H1 (cell line): ENCODE measurements around the gene CAST. TPM values are rescaled to one million over a fixed set of nuclear protein-coding genes. Genes with fewer than 3 reads are reported as not detected.

ENCODE experiments used
- CTCF ChIA-PET: fragments of 300-600 bp; sonication (Branson Sonifier 250); formaldehyde crosslinking; loops from one replicate; lab custom pipeline; 2021; ENCODE audit not compliant: partially characterized antibody; lab: Charles Lee
- POLR2A ChIA-PET: fragments of 300-600 bp; sonication (Branson Sonifier 250); formaldehyde crosslinking; loops from one replicate; lab custom pipeline; 2021; ENCODE audit warnings: inconsistent platforms; ENCODE audit not compliant: partially characterized antibody; lab: Charles Lee
- DNase-seq, 2 experiments: peaks; one replicate each; pipeline versions ENCODE4 v3.0.0 to v3.0.0-alpha.2; 2010 to 2022; ENCODE audit warnings: low spot score in 2 of 2, low read depth in 1 of 2, mixed read lengths in 1 of 2
- FAIRE-seq: peaks from 2 replicates; lab custom pipeline; 2011; peaks lifted over from hg19 to GRCh38; lab: Jason Lieb, UNC
- H2AFZ ChIP-seq: 2 replicates; pipeline ENCODE4 v1.8.1; 2012; ENCODE audit warnings: low read length, inconsistent platforms
- H2AK5ac ChIP-seq: 2 replicates; pipeline ENCODE4 v1.6.1; 2013; ENCODE audit warnings: low read depth, low read length
- H2BK120ac ChIP-seq: replicated peaks from 2 replicates; pipeline ENCODE3; 2013; ENCODE audit warnings: low read depth, low read length, inconsistent platforms
- H2BK12ac ChIP-seq: 2 replicates; pipeline ENCODE4 v1.6.1; 2013; ENCODE audit warnings: low read depth, low read length
- H2BK15ac ChIP-seq: 2 replicates; pipeline ENCODE4 v1.6.1; 2013; ENCODE audit warnings: low read length
- H2BK20ac ChIP-seq: 2 replicates; pipeline ENCODE4 v1.6.1; 2013; ENCODE audit warnings: low read length
- H2BK5ac ChIP-seq: 2 replicates; pipeline ENCODE4 v1.6.1; 2013; ENCODE audit warnings: low read depth, low read length
- H3K14ac ChIP-seq: 2 replicates; pipeline ENCODE4 v1.6.1; 2013; ENCODE audit warnings: inconsistent platforms; ENCODE audit not compliant: insufficient read length
- H3K18ac ChIP-seq: 2 replicates; pipeline ENCODE4 v1.6.1; 2013; ENCODE audit warnings: low read length; ENCODE audit errors: extremely low read depth
- H3K23ac ChIP-seq: 2 replicates; pipeline ENCODE4 v1.6.1; 2013; ENCODE audit warnings: inconsistent platforms; ENCODE audit not compliant: insufficient read length
- H3K23me2 ChIP-seq: 2 replicates; pipeline ENCODE4 v1.6.1; 2013; ENCODE audit warnings: low read depth, low read length
- H3K27ac ChIP-seq: 2 replicates; pipeline ENCODE4 v1.6.1; 2011; ENCODE audit warnings: low read depth, low read length, inconsistent platforms
- H3K27me3 ChIP-seq, 4 experiments: replicated peaks in 1 of 4; 1 replicate in 1 of 4; 2 replicates in 3 of 4; pipeline versions ENCODE4 v1.6.1 to v1.8.1; 2011 to 2013; ENCODE audit warnings: low read length in 3 of 4, mild to moderate bottlenecking in 3 of 4, inconsistent platforms in 2 of 4, mixed read lengths in 2 of 4, moderate library complexity in 1 of 4; ENCODE audit not compliant: control insufficient read depth in 3 of 4, insufficient read depth in 3 of 4; ENCODE audit errors: extremely low read depth in 1 of 4
- H3K36me3 ChIP-seq, 4 experiments: 2 replicates each; pipeline versions ENCODE4 v1.6.1 to v1.8.1; 2011 to 2013; ENCODE audit warnings: mild to moderate bottlenecking in 4 of 4, low read length in 3 of 4, moderate library complexity in 2 of 4, control low read depth in 1 of 4, inconsistent platforms in 1 of 4; ENCODE audit not compliant: insufficient read depth in 4 of 4, control insufficient read depth in 2 of 4
- H3K4ac ChIP-seq: replicated peaks from 2 replicates; pipeline ENCODE3; 2013; ENCODE audit warnings: low read length, low read depth, mixed read lengths, inconsistent platforms; ENCODE audit not compliant: insufficient read length
- H3K4me1 ChIP-seq, 4 experiments: replicated peaks in 1 of 4; 1 replicate in 1 of 4; 2 replicates in 3 of 4; pipeline versions ENCODE4 v1.6.1 to v1.8.1; 2011 to 2013; ENCODE audit warnings: low read length in 3 of 4, inconsistent platforms in 2 of 4, mixed read lengths in 1 of 4; ENCODE audit not compliant: insufficient read depth in 4 of 4, control insufficient read depth in 3 of 4
- H3K4me2 ChIP-seq, 2 experiments: 2 replicates each; pipeline versions ENCODE4 v1.6.1 to v1.8.1; 2011 to 2013; ENCODE audit warnings: low read depth in 2 of 2, low read length in 2 of 2, control low read depth in 1 of 2, inconsistent platforms in 1 of 2, mild to moderate bottlenecking in 1 of 2; ENCODE audit not compliant: insufficient read depth in 1 of 2
- H3K4me3 ChIP-seq, 4 experiments: fragments of 200-600, 300-600 bp in 1 of 4; sonication (generic), shearing (Covaris generic), sonication (Bioruptor Twin) in 1 of 4; 2 replicates each; pipeline versions ENCODE4 v1.5.1 to v1.8.1; 2011 to 2016; ENCODE audit warnings: low read length in 4 of 4, low read depth in 3 of 4, control low read depth in 2 of 4, inconsistent platforms in 2 of 4, mild to moderate bottlenecking in 2 of 4, mixed read lengths in 1 of 4, moderate library complexity in 1 of 4; ENCODE audit not compliant: insufficient read depth in 2 of 4; ENCODE audit errors: extremely low read depth in 1 of 4
- H3K56ac ChIP-seq: replicated peaks from 2 replicates; pipeline ENCODE3; 2013; ENCODE audit warnings: low read depth, mild to moderate bottlenecking, mixed read lengths, low read length, inconsistent platforms; ENCODE audit not compliant: insufficient read length
- H3K79me1 ChIP-seq: 2 replicates; pipeline ENCODE4 v1.6.1; 2013; ENCODE audit warnings: low read depth, low read length, control low read depth
- H3K79me2 ChIP-seq, 2 experiments: 2 replicates each; pipeline versions ENCODE4 v1.6.1 to v1.8.1; 2012 to 2013; ENCODE audit warnings: low read length in 2 of 2, mild to moderate bottlenecking in 2 of 2, inconsistent platforms in 1 of 2; ENCODE audit not compliant: insufficient read depth in 2 of 2, control insufficient read depth in 1 of 2
- H3K9ac ChIP-seq, 4 experiments: replicated peaks in 1 of 4; 1 replicate in 1 of 4; 2 replicates in 3 of 4; pipeline versions ENCODE4 v1.6.1 to v1.8.1; 2011 to 2013; ENCODE audit warnings: low read depth in 3 of 4, low read length in 3 of 4, control low read depth in 2 of 4, mild to moderate bottlenecking in 2 of 4, moderate library complexity in 2 of 4, inconsistent platforms in 1 of 4; ENCODE audit errors: extremely low read depth in 1 of 4
- H3K9me3 ChIP-seq, 2 experiments: 2 replicates each; pipeline versions ENCODE4 v1.6.1 to v1.8.1; 2012 to 2013; ENCODE audit warnings: mild to moderate bottlenecking in 2 of 2, moderate library complexity in 2 of 2, control low read depth in 1 of 2, inconsistent platforms in 1 of 2, low read depth in 1 of 2, low read length in 1 of 2, mixed read lengths in 1 of 2; ENCODE audit not compliant: insufficient read depth in 2 of 2
- H4K20me1 ChIP-seq, 2 experiments: replicated peaks in 1 of 2; 2 replicates each; pipeline versions ENCODE3 to v1.8.1; 2011 to 2013; ENCODE audit warnings: inconsistent platforms in 2 of 2, low read length in 2 of 2, mild to moderate bottlenecking in 1 of 2; ENCODE audit not compliant: insufficient read depth in 2 of 2, control insufficient read depth in 1 of 2
- H4K5ac ChIP-seq: 2 replicates; pipeline ENCODE4 v1.6.1; 2013; ENCODE audit warnings: low read length, low read depth, mixed read lengths, inconsistent platforms; ENCODE audit not compliant: insufficient read length
- H4K8ac ChIP-seq: 2 replicates; pipeline ENCODE4 v1.8.0; 2013; ENCODE audit warnings: mild to moderate bottlenecking, moderate library complexity, low read length, inconsistent platforms; ENCODE audit not compliant: insufficient read depth; ENCODE audit errors: extremely low read depth
- H4K91ac ChIP-seq: replicated peaks from 2 replicates; pipeline ENCODE3; 2013; ENCODE audit warnings: low read length, mixed read lengths, inconsistent platforms; ENCODE audit not compliant: insufficient read length
- BRCA1 ChIP-seq: IDR thresholded peaks from 2 replicates; pipeline ENCODE4 v1.6.1; 2012; ENCODE audit warnings: low read depth, low read length, improper control_type of control experiment
- CHD1 ChIP-seq: IDR thresholded peaks from 2 replicates; pipeline ENCODE4 v1.6.1; 2012; ENCODE audit warnings: low read depth, low read length, improper control_type of control experiment
- EGR1 ChIP-seq: IDR thresholded peaks from 2 replicates; pipeline ENCODE4 v1.6.1; 2011; ENCODE audit warnings: low read depth, low read length, borderline replicate concordance
- FOSL1 ChIP-seq: IDR thresholded peaks from 2 replicates; pipeline ENCODE4 v1.6.1; 2011; ENCODE audit warnings: mild to moderate bottlenecking, low read depth, low read length, moderate library complexity; ENCODE audit not compliant: insufficient read depth
- HDAC2 ChIP-seq, 2 experiments: fragments of 300-600 bp in 1 of 2; sonication (generic) in 1 of 2; IDR thresholded peaks; 2 replicates each; pipeline ENCODE4 v1.6.1; 2011 to 2012; ENCODE audit warnings: low read depth in 2 of 2, low read length in 2 of 2, mild to moderate bottlenecking in 2 of 2, moderate library complexity in 2 of 2, borderline replicate concordance in 1 of 2, inconsistent platforms in 1 of 2
- JUND ChIP-seq: IDR thresholded peaks from 2 replicates; pipeline ENCODE4 v1.6.1; 2011; ENCODE audit warnings: mild to moderate bottlenecking, improper control_type of control experiment, low read length
- POLR2AphosphoS5 ChIP-seq: IDR thresholded peaks from 2 replicates; pipeline ENCODE4 v1.6.1; 2011; ENCODE audit warnings: low read depth, low read length
- POU5F1 ChIP-seq: IDR thresholded peaks from 2 replicates; pipeline ENCODE4 v1.6.1; 2011; ENCODE audit warnings: low read depth, mild to moderate bottlenecking, low read length, moderate library complexity
- SIN3A ChIP-seq, 2 experiments: IDR thresholded peaks in 1 of 2; conservative IDR thresholded peaks in 1 of 2; 2 replicates each; pipeline ENCODE4 v1.6.1; 2011 to 2012; ENCODE audit warnings: low read length in 2 of 2, improper control_type of control experiment in 1 of 2, low read depth in 1 of 2, mild to moderate bottlenecking in 1 of 2
- SIRT6 ChIP-seq: IDR thresholded peaks from one replicate; pipeline ENCODE4 v1.7.1; 2012; ENCODE audit warnings: low read length, inconsistent platforms
- TAF7 ChIP-seq: optimal IDR thresholded peaks from 2 replicates; pipeline ENCODE3; 2011; ENCODE audit warnings: low read depth, mild to moderate bottlenecking, inconsistent platforms, low read length, moderate library complexity, borderline replicate concordance
- TEAD4 ChIP-seq: IDR thresholded peaks from 2 replicates; pipeline ENCODE4 v1.6.1; 2012; ENCODE audit warnings: low read depth, low read length, inconsistent platforms, mixed read lengths
- USF2 ChIP-seq: IDR thresholded peaks from 2 replicates; pipeline ENCODE4 v1.6.1; 2011; ENCODE audit warnings: low read length, improper control_type of control experiment
- WGBS, 2 experiments: shearing (Covaris generic) in 1 of 2; methylation state at CpG; one replicate each; pipeline versions ENCODE4 v1.1.6 to v1.1.7; 2013 to 2015; ENCODE audit warnings: low lambda C conversion rate in 2 of 2, mixed read lengths in 2 of 2, inconsistent platforms in 1 of 2, low coverage in 1 of 2, missing lambda C conversion rate in 1 of 2; ENCODE audit not compliant: insufficient replicate concordance in 2 of 2, insufficient coverage in 1 of 2, insufficient read length in 1 of 2; ENCODE audit errors: extremely low coverage in 1 of 2, missing lambda C conversion rate in 1 of 2; 5-methylcytosine and 5-hydroxymethylcytosine counted together
- polyA plus RNA-seq, 7 experiments: library from polyadenylated mRNA; depleted of rRNA in 3 of 7; stranded (reverse) in 5 of 7; unstranded in 2 of 7; fragments of >200 nt in 5 of 7; fragments of 200-250 nt in 2 of 7; gene quantifications; 1 replicate in 5 of 7; 2 replicates in 1 of 7; 4 replicates in 1 of 7; pipeline versions ENCODE4 v1.2.1 to v1.2.3, GENCODE V29; 2011 to 2013; ENCODE audit warnings: missing spikeins in 2 of 7, mixed read lengths in 2 of 7
- total RNA-seq: library from RNA; stranded (reverse); fragmentation: NEBNext Ultra II Directional; extraction: Animal tissue kit (Norgen Biotek cat#: 25700); gene quantifications from 2 replicates; pipeline ENCODE4 v1.2.1, GENCODE V29; 2021

Gene CAST
- total and polyA plus RNA-seq, 2 of the 8 experiments (the other 6 are each of a cell fraction or from before 2014, with no cell fraction given), result 9.0 to 48.2 TPM

GRCh38 chr5:96655506-96655905 lies 6.7 kb upstream of the CAST start:
- Histone ChIP-seq H3K27me3 (peaks cover 0 to 6% (median 2%) of the 10 kb centered on the region in 4 experiments; a peak in 3 of 7 replicates), H2BK5ac (no peak overlapping the region), H2AFZ (no peak overlapping the region), H3K23ac (no peak overlapping the region), H3K79me1 (no peaks in the 10 kb centered on the region), H3K14ac (no peak overlapping the region), H4K91ac (no peak overlapping the region), H3K56ac (no peak overlapping the region), H4K8ac (no peak overlapping the region), H3K79me2 (no peaks in the 10 kb centered on the region), H2BK15ac (no peak overlapping the region), H3K9me3 (no peaks in the 10 kb centered on the region), H2AK5ac (no peak overlapping the region), H3K4me3 (no peak overlapping the region), H3K27ac (no peak overlapping the region), H2BK12ac (no peak overlapping the region), H4K20me1 (no peaks in the 10 kb centered on the region), H3K23me2 (no peaks in the 10 kb centered on the region), H2BK120ac (no peak overlapping the region), H3K18ac (no peak overlapping the region), H3K36me3 (no peaks in the 10 kb centered on the region), H3K4me2 (no peak overlapping the region), H3K9ac (no peak overlapping the region), H3K4me1 (peaks cover 3 to 8% (median 7%) of the 10 kb centered on the region in 4 experiments; a peak in 5 of 7 replicates), H3K4ac (no peak overlapping the region), H4K5ac (no peak overlapping the region), H2BK20ac (no peak overlapping the region)
- POLR2A ChIA-PET, result interaction anchor here (1.2 kb wide), 1 partner anchor 10 kb away, joined by 4 read pairs; no protein-coding TSS in a partner anchor
- CTCF ChIA-PET, result interaction anchor here (0.7 to 1.5 kb wide), 8 partner anchors 15 to 96 kb away, joined by 3 to 4 read pairs (median 3); no protein-coding TSS in a partner anchor
- no peak for FAIRE-seq
- 92% methylated on average over 1 of the region's 1 CpG; no CpG with 5 or more reads in 1 of the 2 experiments for WGBS, 2 experiments
- no peak for DNase-seq
- no peak for TF ChIP-seq FOSL1
- no peak for TF ChIP-seq TEAD4
- no peak for TF ChIP-seq POLR2AphosphoS5
- TF ChIP-seq POU5F1, result no peak
- no peak for TF ChIP-seq EGR1
- TF ChIP-seq HDAC2 (IDR thresholded peaks at IDR 0.05; ENCODE audit: borderline replicate concordance in 1 of 2, low read depth in 2 of 2, low read length in 2 of 2), result no peak
- no peak for TF ChIP-seq TAF7
- TF ChIP-seq SIRT6, result no peak
- no peak for TF ChIP-seq SIN3A (conservative IDR thresholded peaks at IDR 0.05 in 1 of 2, IDR thresholded peaks at IDR 0.05 in 1 of 2; ENCODE audit: low read depth in 1 of 2, low read length in 2 of 2)
- TF ChIP-seq BRCA1, result no peak
- no peak for TF ChIP-seq USF2
- no peak for TF ChIP-seq CHD1
- TF ChIP-seq JUND, result no peak
